Measurements from ENCODE around the gene ADIPOR2. TPM values are rescaled to one million over a fixed set of nuclear protein-coding genes. Genes with fewer than 3 reads are reported as not detected.
A peak's percentile ranks its signal among the peaks of the same experiment; 100 is the strongest.

Gene ADIPOR2
- total RNA-seq, 1 experiment from 2014 or later, result 45.3 TPM

GRCh38 chr12:1819050-1819449, 128.2 kb downstream of the ADIPOR2 start:
- Histone ChIP-seq H3K79me1 (ENCODE audit: insufficient read depth, low read depth, low read length, poor library complexity, severe bottlenecking) (no peaks in the 10 kb centered on the region), H3K79me2 (ENCODE audit: insufficient read depth, low read length) (no peaks in the 10 kb centered on the region), H4K91ac (ENCODE audit: insufficient read length, low read depth, low read length) (no peak overlapping the region), H3K4me2 (ENCODE audit: insufficient read depth, insufficient read length, low read length) (no peak overlapping the region), H2BK5ac (ENCODE audit: insufficient read length, low read length) (no peak overlapping the region), H3K9ac (ENCODE audit: extremely low read depth, insufficient read length, low read length) (no peak overlapping the region), H3K56ac (ENCODE audit: insufficient read length, low read depth, low read length) (no peak overlapping the region), H2BK120ac (ENCODE audit: low read depth, low read length, poor library complexity, severe bottlenecking) (no peak overlapping the region), H3K9me3 (ENCODE audit: control insufficient read depth, low read depth, low read length) (no peaks in the 10 kb centered on the region), H2AK5ac (ENCODE audit: insufficient read length, low read length) (no peak overlapping the region), H3K27me3 (ENCODE audit: insufficient read depth, low read length) (peaks cover 19% of the 10 kb centered on the region; the same call in 1 of the 2 replicates), H3K18ac (ENCODE audit: insufficient read length, low read depth, low read length) (no peak overlapping the region), H3K23ac (ENCODE audit: insufficient read length, low read depth, low read length) (no peak overlapping the region), H4K8ac (replicated peaks; ENCODE audit: insufficient read length, low read depth, low read length) (no peak overlapping the region), H2AFZ (ENCODE audit: low read length) (no peak overlapping the region), H3K14ac (ENCODE audit: insufficient read depth, low read length) (no peak overlapping the region), H2BK20ac (ENCODE audit: low read depth, low read length, poor library complexity, severe bottlenecking) (no peak overlapping the region), H3K4ac (ENCODE audit: low read depth, low read length) (no peak overlapping the region), H2BK12ac (ENCODE audit: insufficient read length, low read depth, low read length) (no peak overlapping the region), H3K27ac (ENCODE audit: insufficient read length, low read depth, low read length) (no peak overlapping the region), H3K23me2 (ENCODE audit: insufficient read length, low read depth, low read length, poor library complexity, severe bottlenecking) (no peaks in the 10 kb centered on the region), H3T11ph (ENCODE audit: low read length) (no peak overlapping the region), H3K4me1 (ENCODE audit: insufficient read depth, low read length) (no peaks in the 10 kb centered on the region), H2BK15ac (ENCODE audit: low read depth, low read length) (no peak overlapping the region), H4K20me1 (ENCODE audit: control insufficient read depth, insufficient read depth, insufficient read length) (no peaks in the 10 kb centered on the region), H4K5ac (ENCODE audit: insufficient read length, low read depth, low read length) (no peak overlapping the region)
- Mint-ChIP-seq H3K4me3 (peak overlapping the region in 1 of 2 experiments; percentile 2; a peak in 2 of 5 replicates), H3K9me3 (peaks cover 4% of the 10 kb centered on the region in 2 experiments; a peak in 2 of 5 replicates), H3K36me3 (ENCODE audit: insufficient read depth in 1 of 3, low read depth in 3 of 3) (peaks cover 0 to 5% (median 3%) of the 10 kb centered on the region in 3 experiments; a peak in 2 of 7 replicates), H3K4me1 (peaks cover 20 to 39% of the 10 kb centered on the region in 2 experiments), H3K27ac (no peak overlapping the region), H3K27me3 (ENCODE audit: low read depth) (peaks cover 49% of the 10 kb centered on the region)
- no CpG with 5 or more reads among the region's 9 CpGs for WGBS (ENCODE audit: extremely low coverage, insufficient read length, low lambda C conversion rate)
- no peak for DNase-seq
- TF ChIP-seq, protein P1, sequence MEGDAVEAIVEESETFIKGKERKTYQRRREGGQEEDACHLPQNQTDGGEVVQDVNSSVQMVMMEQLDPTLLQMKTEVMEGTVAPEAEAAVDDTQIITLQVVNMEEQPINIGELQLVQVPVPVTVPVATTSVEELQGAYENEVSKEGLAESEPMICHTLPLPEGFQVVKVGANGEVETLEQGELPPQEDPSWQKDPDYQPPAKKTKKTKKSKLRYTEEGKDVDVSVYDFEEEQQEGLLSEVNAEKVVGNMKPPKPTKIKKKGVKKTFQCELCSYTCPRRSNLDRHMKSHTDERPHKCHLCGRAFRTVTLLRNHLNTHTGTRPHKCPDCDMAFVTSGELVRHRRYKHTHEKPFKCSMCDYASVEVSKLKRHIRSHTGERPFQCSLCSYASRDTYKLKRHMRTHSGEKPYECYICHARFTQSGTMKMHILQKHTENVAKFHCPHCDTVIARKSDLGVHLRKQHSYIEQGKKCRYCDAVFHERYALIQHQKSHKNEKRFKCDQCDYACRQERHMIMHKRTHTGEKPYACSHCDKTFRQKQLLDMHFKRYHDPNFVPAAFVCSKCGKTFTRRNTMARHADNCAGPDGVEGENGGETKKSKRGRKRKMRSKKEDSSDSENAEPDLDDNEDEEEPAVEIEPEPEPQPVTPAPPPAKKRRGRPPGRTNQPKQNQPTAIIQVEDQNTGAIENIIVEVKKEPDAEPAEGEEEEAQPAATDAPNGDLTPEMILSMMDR (conservative IDR thresholded peaks at IDR 0.05), result no peak
